IMR-90 (cell line): ENCODE measurements around the gene UXS1. TPM values are rescaled to one million over a fixed set of nuclear protein-coding genes. Genes with fewer than 3 reads are reported as not detected.

ENCODE experiments used
- ATAC-seq: fragments of 200-7000 bp; cut with Tn5 transposase; 2 replicates; pipeline ENCODE4 v1.9.1; 2020; ENCODE audit warnings: low read depth, mild to moderate bottlenecking, moderate library complexity
- BruUV-seq: library from RNA; stranded (reverse); fragments of 400-500 nt; replicated peaks from 2 replicates; lab custom pipeline; 2021; lab: Mats Ljungman, UMichigan
- CTCF ChIA-PET: fragments of 300-600 bp; formaldehyde crosslinking; extraction: SDS; loops from one replicate; lab custom pipeline; 2021; ENCODE audit warnings: antibody characterized with exemption; lab: Yijun Ruan, JAX
- POLR2A ChIA-PET: fragments of 300-600 bp; sonication (Branson Sonifier 250); formaldehyde crosslinking; loops from one replicate; lab custom pipeline; 2022; ENCODE audit warnings: antibody characterized with exemption; ENCODE audit not compliant: unreplicated experiment; lab: Charles Lee
- DNase-seq: peaks from one replicate; pipeline ENCODE4 v3.0.0; 2013
- H2AFZ ChIP-seq: replicated peaks from 2 replicates; pipeline ENCODE3; 2013; ENCODE audit warnings: low read length, mild to moderate bottlenecking; ENCODE audit not compliant: poor library complexity
- H2AK5ac ChIP-seq: 2 replicates; pipeline ENCODE4 v1.6.1; 2013; ENCODE audit warnings: low read depth, low read length, inconsistent platforms
- H2AK9ac ChIP-seq: replicated peaks from 2 replicates; pipeline ENCODE3; 2013; ENCODE audit warnings: mild to moderate bottlenecking, low read depth, low read length, moderate library complexity; ENCODE audit not compliant: poor library complexity
- H2BK120ac ChIP-seq: 2 replicates; pipeline ENCODE4 v1.6.1; 2013; ENCODE audit warnings: low read depth, low read length, inconsistent platforms
- H2BK15ac ChIP-seq: 3 replicates; pipeline ENCODE4 v1.6.1; 2013; ENCODE audit warnings: low read depth, low read length, inconsistent platforms
- H2BK20ac ChIP-seq: 2 replicates; pipeline ENCODE4 v1.6.1; 2013; ENCODE audit warnings: low read depth, mild to moderate bottlenecking, inconsistent platforms, low read length, moderate library complexity
- H2BK5ac ChIP-seq: 2 replicates; pipeline ENCODE4 v1.6.1; 2013; ENCODE audit warnings: mild to moderate bottlenecking, low read depth, low read length, inconsistent platforms; ENCODE audit not compliant: poor library complexity, severe bottlenecking
- H3K14ac ChIP-seq: replicated peaks from 2 replicates; pipeline ENCODE4 v1.6.1; 2013; ENCODE audit warnings: low read depth, low read length, inconsistent platforms
- H3K18ac ChIP-seq: 2 replicates; pipeline ENCODE4 v1.6.1; 2013; ENCODE audit warnings: low read depth, low read length, control low read depth
- H3K23ac ChIP-seq: 2 replicates; pipeline ENCODE4 v1.6.1; 2013; ENCODE audit warnings: low read depth, low read length, inconsistent platforms
- H3K27ac ChIP-seq: 2 replicates; pipeline ENCODE4 v1.5.1; 2013; ENCODE audit warnings: mild to moderate bottlenecking, control low read depth, low read length; ENCODE audit not compliant: insufficient read depth
- H3K27me3 ChIP-seq: 2 replicates; pipeline ENCODE4 v1.6.1; 2013; ENCODE audit warnings: low read length; ENCODE audit not compliant: control insufficient read depth, insufficient read depth
- H3K36me3 ChIP-seq: 2 replicates; pipeline ENCODE4 v1.6.1; 2013; ENCODE audit warnings: low read length, mixed read lengths; ENCODE audit not compliant: control insufficient read depth, insufficient read depth
- H3K4ac ChIP-seq: 2 replicates; pipeline ENCODE4 v1.6.1; 2013; ENCODE audit warnings: low read depth, low read length, inconsistent platforms
- H3K4me1 ChIP-seq: 2 replicates; pipeline ENCODE4 v1.6.1; 2013; ENCODE audit warnings: low read length, mixed read lengths; ENCODE audit not compliant: control insufficient read depth, insufficient read depth
- H3K4me2 ChIP-seq: 2 replicates; pipeline ENCODE4 v1.6.1; 2013; ENCODE audit warnings: low read depth, mild to moderate bottlenecking, control low read depth, low read length, moderate library complexity
- H3K4me3 ChIP-seq: 2 replicates; pipeline ENCODE4 v1.5.1; 2013; ENCODE audit warnings: low read depth, mild to moderate bottlenecking, control low read depth, low read length, moderate library complexity; ENCODE audit not compliant: insufficient read depth
- H3K56ac ChIP-seq: 2 replicates; pipeline ENCODE4 v1.6.1; 2013; ENCODE audit warnings: low read length, inconsistent platforms; ENCODE audit not compliant: insufficient read depth; ENCODE audit errors: extremely low read depth
- H3K79me1 ChIP-seq, 2 experiments: 2 replicates each; pipeline ENCODE4 v1.6.1; 2013; ENCODE audit warnings: low read length in 2 of 2, inconsistent platforms in 1 of 2, low read depth in 1 of 2
- H3K9ac ChIP-seq: 2 replicates; pipeline ENCODE4 v1.6.1; 2013; ENCODE audit warnings: low read depth, low read length, control low read depth
- H3K9me1 ChIP-seq: 2 replicates; pipeline ENCODE4 v1.6.1; 2013; ENCODE audit warnings: low read length, inconsistent platforms; ENCODE audit not compliant: insufficient read depth
- H3K9me3 ChIP-seq: 2 replicates; pipeline ENCODE4 v1.6.1; 2013; ENCODE audit warnings: low read length; ENCODE audit not compliant: control insufficient read depth, insufficient read depth
- H4K20me1 ChIP-seq: 2 replicates; pipeline ENCODE4 v1.6.1; 2013; ENCODE audit warnings: low read length, inconsistent platforms; ENCODE audit not compliant: insufficient read depth
- H4K5ac ChIP-seq: 2 replicates; pipeline ENCODE4 v1.6.1; 2013; ENCODE audit warnings: mild to moderate bottlenecking, low read depth, low read length, control low read depth
- H4K8ac ChIP-seq, 2 experiments: 2 replicates each; pipeline ENCODE4 v1.6.1; 2013; ENCODE audit warnings: low read depth in 2 of 2, low read length in 2 of 2, control low read depth in 1 of 2, inconsistent platforms in 1 of 2
- H4K91ac ChIP-seq: 2 replicates; pipeline ENCODE4 v1.6.1; 2013; ENCODE audit warnings: low read depth, low read length, inconsistent platforms; ENCODE audit not compliant: insufficient read depth
- BHLHE40 ChIP-seq: fragments of 150-350 bp; IDR thresholded peaks from 2 replicates; pipeline ENCODE4 v1.6.1; 2016; ENCODE audit warnings: mild to moderate bottlenecking, low read depth, low read length
- CEBPB ChIP-seq: IDR thresholded peaks from 2 replicates; pipeline ENCODE4 v1.6.1; 2012; ENCODE audit warnings: low read depth, low read length, improper control_type of control experiment
- CHD1 ChIP-seq: IDR thresholded peaks from 2 replicates; pipeline ENCODE4 v1.6.1; 2012; ENCODE audit warnings: low read depth, low read length, improper control_type of control experiment
- CTCF ChIP-seq: conservative IDR thresholded peaks from 2 replicates; pipeline ENCODE4 v1.5.1; 2012; ENCODE audit warnings: mild to moderate bottlenecking, low read depth, low read length, improper control_type of control experiment
- ELK1 ChIP-seq: fragments of 150-350 bp; IDR thresholded peaks from 2 replicates; pipeline ENCODE4 v1.6.1; 2016; ENCODE audit warnings: low read depth, mild to moderate bottlenecking, low read length, moderate library complexity, borderline replicate concordance
- FOS ChIP-seq: fragments of 150-350 bp; IDR thresholded peaks from 2 replicates; pipeline ENCODE4 v1.6.1; 2016; ENCODE audit warnings: low read depth, low read length
- MAFK ChIP-seq: IDR thresholded peaks from 2 replicates; pipeline ENCODE4 v1.6.1; 2012; ENCODE audit warnings: low read depth, low read length, improper control_type of control experiment
- MAZ ChIP-seq: IDR thresholded peaks from 2 replicates; pipeline ENCODE4 v1.6.1; 2012; ENCODE audit warnings: low read depth, mild to moderate bottlenecking, low read length, improper control_type of control experiment, moderate library complexity, borderline replicate concordance
- MXI1 ChIP-seq: IDR thresholded peaks from 2 replicates; pipeline ENCODE4 v1.6.1; 2012; ENCODE audit warnings: low read depth, mild to moderate bottlenecking, low read length, moderate library complexity, borderline replicate concordance
- NFE2L2 ChIP-seq: fragments of 150-350 bp; IDR thresholded peaks from 2 replicates; pipeline ENCODE4 v1.6.1; 2016; ENCODE audit warnings: low read depth, mild to moderate bottlenecking, low read length
- POLR2A ChIP-seq: IDR thresholded peaks from 2 replicates; pipeline ENCODE4 v1.6.1; 2012; ENCODE audit warnings: mild to moderate bottlenecking, low read depth, low read length
- RAD21 ChIP-seq: IDR thresholded peaks from 2 replicates; pipeline ENCODE4 v1.6.1; 2012; ENCODE audit warnings: low read length, improper control_type of control experiment
- RCOR1 ChIP-seq: IDR thresholded peaks from 2 replicates; pipeline ENCODE4 v1.6.1; 2012; ENCODE audit warnings: mild to moderate bottlenecking, low read length, improper control_type of control experiment; ENCODE audit not compliant: insufficient replicate concordance
- RFX5 ChIP-seq: IDR thresholded peaks from 2 replicates; pipeline ENCODE4 v1.8.0; 2012; ENCODE audit warnings: low read depth, mild to moderate bottlenecking, low read length, moderate library complexity
- SMC3 ChIP-seq: fragments of 150-350 bp; IDR thresholded peaks from 2 replicates; pipeline ENCODE4 v1.6.1; 2016; ENCODE audit warnings: low read depth, mild to moderate bottlenecking, antibody characterized with exemption, low read length, moderate library complexity
- USF2 ChIP-seq: fragments of 150-350 bp; IDR thresholded peaks from 2 replicates; pipeline ENCODE4 v1.6.1; 2017; ENCODE audit warnings: mild to moderate bottlenecking, antibody characterized with exemption, low read length, low read depth
- whole genome bisulfite sequencing, 2 experiments: methylation state at CpG; one replicate each; pipeline versions ENCODE4 v1.1.5 to v1.1.7; 2013; ENCODE audit warnings: missing lambda C conversion rate in 2 of 2; ENCODE audit not compliant: insufficient read length in 1 of 2; ENCODE audit errors: extremely low coverage in 2 of 2; 5-methylcytosine and 5-hydroxymethylcytosine counted together
- dilution Hi-C: fragments of 300-500 bp; cut with HindIII; formaldehyde crosslinking; loops from one replicate; pipeline ENCODE4 v1.14.3; 2018; ENCODE audit warnings: low sequenced_read_pairs; ENCODE audit not compliant: unreplicated experiment
- in situ Hi-C: fragments of 300-500 bp; cut with MboI; formaldehyde crosslinking; loops from 3 replicates; pipeline ENCODE4 v1.14.3; 2019; ENCODE audit warnings: low sequenced_read_pairs, inconsistent platforms, mixed read lengths
- intact Hi-C: fragments of 100-400 bp; cut with micrococcal nuclease; formaldehyde crosslinking; loops from 2 replicates; pipeline ENCODE4 v1.10.0; 2022
- polyA plus RNA-seq, 3 experiments: library from polyadenylated mRNA; depleted of rRNA; stranded (reverse); fragments of >200 nt; gene quantifications; 2 replicates each; pipeline ENCODE4 v1.2.3, GENCODE V29; 2012; ENCODE audit warnings: low replicate concordance in 1 of 3
- total RNA-seq: library from RNA; depleted of rRNA; stranded (reverse); fragments of >200 nt; gene quantifications from 2 replicates; pipeline ENCODE4 v1.2.3, GENCODE V29; 2012

The UXS1 gene
- total and polyA plus RNA-seq, 2 of the 4 experiments (the other 2 are of a cell fraction) = 33.7 to 54.3 TPM

- Histone ChIP-seq H2AFZ (no peak overlapping the region), H3K9ac (no peak overlapping the region; the same call in 1 of the 2 replicates), H3K27ac (no peak overlapping the region), H3K79me1 (peaks cover 9 to 11% of the 10 kb centered on the region in 2 experiments), H3K27me3 (no peaks in the 10 kb centered on the region), H2AK9ac (no peak overlapping the region), H3K9me3 (no peaks in the 10 kb centered on the region), H2BK5ac (no peak overlapping the region), H4K8ac (no peak overlapping the region), H3K4ac (no peak overlapping the region), H3K23ac (no peak overlapping the region), H4K20me1 (no peaks in the 10 kb centered on the region), H4K91ac (no peak overlapping the region), H3K4me1 (peaks cover 6% of the 10 kb centered on the region; the same call in 1 of the 2 replicates), H3K18ac (no peak overlapping the region), H3K14ac (no peak overlapping the region), H2AK5ac (no peak overlapping the region), H2BK15ac (no peak overlapping the region), H3K4me2 (no peak overlapping the region), H3K56ac (no peak overlapping the region), H2BK20ac (no peak overlapping the region), H4K5ac (no peak overlapping the region), H3K36me3 (peaks cover 11% of the 10 kb centered on the region), H3K4me3 (no peak overlapping the region), H3K9me1 (peaks cover 11% of the 10 kb centered on the region), H2BK120ac (no peak overlapping the region)
- BruUV-seq = no TSS peak
- ChIA-PET POLR2A (no interaction called here), CTCF (no interaction called here)
- in situ Hi-C loops = no loop called here
- WGBS, 2 experiments = no CpG with 5 or more reads among the region's 10 CpGs
- no peak for DNase-seq
- ATAC-seq = no peak
- TF ChIP-seq SMC3 (no peak), MXI1 (no peak), MAZ (no peak), CEBPB (no peak), BHLHE40 (no peak), RCOR1 (no peak), FOS (no peak), RAD21 (no peak), RFX5 (no peak), MAFK (no peak), POLR2A (no peak), CHD1 (no peak), USF2 (no peak), CTCF (no peak), NFE2L2 (no peak), ELK1 (no peak)
- dilution Hi-C loops = no loop called here
- intact Hi-C loops = loop anchor here (5.0 kb wide), 1 partner anchor 64 kb away; the partner anchor contains the start of gene UXS1
These were observed 66.3 kb downstream of the UXS1 start for GRCh38 chr2:106127776-106128268.
